HG03575 (cell line): ENCODE data around the gene TCERG1.

Source experiments
- ATAC-seq: cut with Tn5 transposase; IDR thresholded peaks from one replicate; pipeline ENCODE4 v1.9.1; 2021; ENCODE audit not compliant: unreplicated experiment, insufficient number of reproducible peaks, low FRiP score; ENCODE audit errors: extremely low read depth

Gene TCERG1

DNA sequence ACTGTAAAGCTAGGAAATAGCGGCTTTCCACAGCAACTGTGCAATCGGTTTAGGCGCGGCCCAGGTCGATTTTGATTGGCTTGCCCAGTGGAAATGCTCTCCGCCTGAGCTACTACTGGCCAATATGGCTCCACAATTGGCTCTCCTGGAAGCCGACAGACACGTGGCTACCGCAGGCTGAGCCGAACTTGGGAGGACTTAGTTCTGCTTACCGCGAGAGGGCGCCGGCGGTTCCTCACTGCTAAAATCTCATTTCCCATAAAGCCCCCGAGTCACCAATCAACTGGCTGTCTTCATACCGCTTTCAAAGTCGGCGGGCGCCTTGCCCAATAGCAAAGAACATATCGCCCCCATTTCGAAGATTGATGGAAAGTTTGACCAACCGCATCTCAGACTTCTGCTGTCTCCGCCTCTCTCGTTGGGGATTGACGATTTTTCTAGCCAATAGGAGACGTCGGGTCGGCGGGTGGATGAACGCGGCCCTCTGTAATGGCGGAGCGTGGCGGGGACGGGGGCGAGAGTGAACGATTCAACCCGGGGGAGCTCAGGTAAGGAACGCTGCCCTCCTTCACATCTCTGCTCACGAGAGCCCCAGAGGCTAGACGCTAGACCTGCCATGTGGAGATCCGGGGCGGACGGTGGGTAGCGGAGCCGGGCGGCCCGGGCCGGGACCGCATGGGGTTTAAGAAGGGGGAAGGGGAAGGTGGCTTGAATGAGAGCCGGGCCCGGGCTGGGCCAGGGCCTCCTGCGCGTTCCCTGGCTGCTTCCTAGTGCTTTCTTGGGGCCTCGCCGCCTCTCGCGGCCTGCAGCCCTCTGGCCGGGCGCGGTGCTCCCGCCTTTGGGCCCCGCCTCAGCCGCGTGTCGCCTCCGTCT is at the start of gene TCERG1:
TSS of gene TCERG1 (plus strand) at position 473 of the 873 bp plus-strand sequence. CDS start at position 490, 17 bp downstream.
- peak; percentile 96 for ATAC-seq

- ATAC-seq, result no peak
Observed at GRCh38 chr5:146398826-146399225, 48.3 kb upstream of the TCERG1 start.

DNA sequence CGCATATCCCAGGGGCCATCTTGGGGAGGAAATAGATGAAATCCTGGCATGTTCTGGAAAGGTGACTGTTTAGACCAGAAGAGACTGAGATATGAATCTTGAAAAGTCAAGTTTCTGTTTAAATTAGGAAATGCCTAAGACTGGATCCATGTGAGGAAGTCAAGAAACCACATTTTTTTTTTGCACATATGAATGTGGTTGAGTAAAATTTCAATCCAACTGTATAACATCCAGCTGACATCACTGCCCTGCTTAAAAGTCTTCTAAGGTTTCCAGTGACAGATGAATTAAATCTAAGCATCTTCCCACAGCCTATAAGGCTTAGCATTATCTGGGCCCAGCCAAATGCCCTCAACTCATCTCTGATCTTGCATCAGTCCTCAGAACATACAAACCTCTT is 47.7 kb upstream of the TCERG1 start:
- ATAC-seq, result no peak

DNA sequence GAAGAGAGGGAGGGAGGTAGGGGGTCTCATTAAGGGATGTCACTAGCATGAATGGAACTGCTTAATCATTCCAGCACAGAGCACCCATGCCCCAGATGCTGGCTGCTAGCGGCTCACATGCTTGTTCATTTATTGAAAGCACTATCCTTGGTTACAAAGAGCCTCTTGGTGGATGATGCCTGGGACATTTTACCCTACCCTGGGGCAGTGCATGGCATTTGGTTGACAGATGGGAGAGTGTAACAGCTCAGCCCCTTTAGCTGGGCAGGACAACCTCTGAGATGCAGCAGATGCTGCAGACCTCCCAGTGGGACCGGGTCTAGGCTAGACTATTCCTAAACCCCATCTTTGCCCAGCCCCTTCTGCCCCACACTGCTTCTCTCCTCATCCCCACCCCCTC is 46.9 kb upstream of the TCERG1 start:
- ATAC-seq, result no peak

DNA sequence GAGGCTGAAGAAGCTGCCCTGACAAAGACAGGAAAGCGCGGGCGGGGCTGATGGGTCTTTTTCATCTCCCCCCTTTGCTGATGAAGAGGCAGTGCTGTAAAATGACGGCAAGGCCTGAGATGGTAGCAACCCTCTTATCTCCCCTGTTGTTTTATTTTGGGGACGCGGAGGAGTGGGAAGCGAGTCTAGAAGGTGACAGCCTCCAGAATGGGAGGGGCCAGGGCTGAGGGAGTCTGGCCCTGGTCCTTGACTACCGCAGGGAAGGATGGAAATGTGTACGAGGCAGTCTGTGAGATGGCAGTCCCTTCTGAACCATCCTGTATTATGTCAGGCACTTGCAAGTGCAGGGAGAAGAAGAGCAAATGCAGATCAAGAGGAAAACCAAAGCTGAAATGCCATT is 46.1 kb upstream of the TCERG1 start:
- ATAC-seq, result no peak

DNA sequence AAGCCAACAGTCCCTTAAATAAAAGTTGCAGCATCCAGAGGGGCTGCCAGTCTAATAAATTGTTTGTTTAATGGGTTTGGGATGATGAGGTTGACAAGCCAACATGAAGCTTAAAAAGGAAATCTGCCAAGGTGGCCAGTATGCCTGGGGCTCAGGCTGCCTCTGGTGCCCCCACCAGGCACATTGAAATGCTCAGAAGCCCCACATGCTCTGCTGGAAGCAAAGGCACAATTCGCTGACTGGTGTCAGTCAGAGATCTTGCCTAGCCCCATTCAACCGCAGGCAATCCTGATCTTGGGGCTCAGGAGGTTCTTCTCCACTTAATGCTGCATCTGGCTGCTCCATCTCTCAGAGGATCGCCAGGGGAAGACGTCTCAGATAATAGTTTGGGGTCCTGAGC is 44.2 kb upstream of the TCERG1 start:
- no peak for ATAC-seq

DNA sequence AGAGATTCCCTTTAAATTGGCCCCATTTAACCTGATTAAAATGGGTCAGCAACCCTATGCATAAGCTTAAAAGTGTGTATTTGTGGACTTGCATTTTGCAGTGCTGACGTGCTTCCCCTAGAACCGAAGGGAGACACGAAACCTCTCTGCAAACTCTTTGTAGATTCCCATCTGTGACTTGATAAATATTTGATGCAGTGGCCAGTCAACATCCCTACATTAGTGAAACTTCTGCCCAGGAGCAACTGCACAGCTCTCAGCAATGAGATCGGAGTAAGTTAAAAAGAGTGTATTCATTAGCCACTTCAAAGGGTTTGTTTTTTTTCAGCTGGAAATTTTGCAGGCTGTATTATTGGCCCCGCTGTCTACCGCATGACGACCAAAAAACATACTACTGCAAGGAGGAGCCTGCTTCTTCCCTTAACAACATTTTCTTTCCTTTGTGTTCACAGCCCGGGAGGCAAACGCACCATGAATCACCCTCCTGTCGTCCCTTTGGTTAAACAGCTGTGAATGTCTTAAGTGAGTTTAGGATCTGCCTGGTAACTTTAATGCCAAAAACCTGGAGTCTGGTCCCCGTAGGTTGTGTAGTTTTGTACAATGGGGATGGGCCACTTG is 38.0 kb upstream of the TCERG1 start:
- ATAC-seq, result no peak

DNA sequence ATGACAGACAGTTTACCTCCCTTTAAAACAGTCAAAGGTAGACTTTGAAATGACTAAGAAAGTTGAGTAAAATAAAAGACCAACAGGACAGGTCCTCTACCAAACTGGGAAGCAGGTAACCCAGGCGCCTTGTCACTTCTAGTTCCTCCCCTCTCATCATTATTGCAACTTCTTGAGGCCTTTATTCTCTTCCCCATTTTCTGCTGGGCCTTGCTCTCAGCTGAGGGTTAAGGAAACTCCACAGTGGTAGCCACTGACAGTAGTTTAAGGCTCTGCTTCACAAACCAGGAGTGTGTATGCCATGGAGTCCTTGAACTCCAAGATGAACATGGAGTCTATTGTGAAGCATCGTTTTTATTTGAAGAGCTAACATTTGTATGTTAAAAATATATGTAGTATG is 36.9 kb upstream of the TCERG1 start:
- ATAC-seq, result no peak

- ATAC-seq, result no peak
Observed at GRCh38 chr5:146419696-146420095, 27.4 kb upstream of the TCERG1 start.

DNA sequence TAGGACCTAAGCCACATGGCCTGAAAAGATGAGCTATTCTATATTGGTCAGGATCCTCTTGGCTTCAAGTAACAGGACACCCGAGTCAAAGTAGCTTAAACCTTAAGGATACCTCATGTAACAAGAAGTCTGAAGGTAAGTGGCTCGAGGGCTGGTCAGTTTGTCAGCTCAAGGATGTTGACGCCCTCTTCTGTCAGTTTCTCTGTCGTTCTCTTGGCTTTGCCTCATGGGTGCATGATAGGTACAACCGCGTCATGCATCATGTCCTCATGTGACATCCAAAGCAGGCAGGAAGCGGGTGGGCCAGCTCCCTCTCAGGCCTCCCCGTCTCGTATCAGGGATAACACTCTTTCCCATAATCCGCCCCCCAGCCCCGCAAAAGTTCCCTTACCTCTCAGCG is 22.1 kb upstream of the TCERG1 start:
- no peak for ATAC-seq

DNA sequence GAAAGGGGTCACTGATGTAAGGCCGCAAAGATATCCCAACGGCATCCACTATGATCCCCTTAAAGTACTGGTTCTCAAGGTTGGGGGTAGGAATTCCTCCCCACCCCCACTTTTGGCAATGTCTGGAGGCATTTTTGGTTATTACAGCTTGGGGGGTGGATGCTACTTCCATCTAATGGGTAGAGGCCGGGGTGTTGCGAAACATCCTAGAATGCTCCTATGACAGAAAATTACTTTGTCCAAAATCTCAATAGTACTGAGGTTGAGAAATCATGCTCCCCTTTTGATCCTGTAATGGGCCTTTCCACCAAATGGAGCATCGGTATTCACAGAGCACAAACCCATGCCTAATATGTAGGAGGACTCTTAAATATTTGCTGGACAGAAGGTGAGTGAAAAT is 20.8 kb upstream of the TCERG1 start:
- no peak for ATAC-seq

- peak; percentile 54 for ATAC-seq
Observed at GRCh38 chr5:146426853-146427618, 20.1 kb upstream of the TCERG1 start.

GRCh38 chr5:146427619-146427997 is 19.5 kb upstream of the TCERG1 start:
- no peak for ATAC-seq

- ATAC-seq, result no peak
Observed at GRCh38 chr5:146428658-146429057, 18.5 kb upstream of the TCERG1 start.

GRCh38 chr5:146440353-146440752 is 6.8 kb upstream of the TCERG1 start:
- no peak for ATAC-seq

GRCh38 chr5:146440870-146441495 is 6.2 kb upstream of the TCERG1 start:
- ATAC-seq, result no peak

DNA sequence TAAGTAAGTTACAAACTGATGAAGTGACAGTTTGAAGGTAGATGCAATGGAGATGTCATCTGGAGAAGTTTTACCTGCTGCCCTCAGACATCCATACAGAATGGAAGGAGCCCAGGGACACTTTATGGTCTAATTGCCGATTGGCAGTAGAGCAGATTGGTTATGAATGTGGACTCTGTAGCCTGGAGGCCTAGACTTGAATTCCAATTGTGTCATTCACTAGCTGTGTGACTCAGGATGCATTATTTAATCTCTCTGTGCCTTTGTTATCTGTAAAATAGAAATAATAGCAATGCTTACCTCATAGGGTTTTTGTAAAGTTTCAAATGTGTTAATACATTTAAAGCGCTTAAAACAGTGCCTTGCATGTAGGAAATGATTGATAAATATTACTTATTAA is 5.2 kb upstream of the TCERG1 start:
- no peak for ATAC-seq

DNA sequence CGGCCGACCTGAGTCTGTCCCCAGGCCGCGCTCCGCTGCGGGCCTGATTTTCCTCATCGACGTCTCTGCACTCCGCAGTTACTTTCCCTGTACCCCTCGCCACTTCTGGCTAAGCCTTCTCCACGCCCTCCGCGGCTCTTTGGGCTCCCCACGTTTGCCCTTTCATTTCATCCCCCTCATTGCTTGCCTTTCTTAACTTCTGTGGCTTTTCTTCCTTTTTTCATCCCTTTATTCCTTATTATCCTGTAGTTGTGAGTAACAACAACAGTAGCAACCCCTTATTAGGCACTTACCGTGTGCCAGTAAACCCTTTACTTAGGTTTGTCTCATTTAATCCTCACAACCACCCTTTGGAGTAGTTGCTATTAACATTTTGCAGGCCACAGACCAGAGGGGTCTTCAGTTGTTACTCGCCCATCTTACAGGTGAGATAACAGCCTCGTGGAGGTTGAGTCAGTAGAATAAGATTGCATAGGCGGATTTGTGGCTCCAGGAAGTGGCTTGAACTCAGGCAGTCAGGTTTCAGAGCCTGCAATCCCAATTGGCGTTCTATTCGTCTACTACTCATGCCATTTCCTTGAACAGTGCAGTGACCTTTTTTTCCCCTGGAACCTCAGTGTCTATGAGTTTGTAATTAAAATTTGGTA is 724 bp downstream of the TCERG1 start:
- peak; percentile 1 for ATAC-seq
